Effector CD8-positive, alpha-beta T cell (primary cell): ENCODE measurements around the gene WIZ.

Experiments used
- DNase-seq: peaks from one replicate; lab custom pipeline; 2025; lab: John Stamatoyannopoulos, UW

Gene WIZ

GRCh38 chr19:15374105-15374651 is 75.6 kb downstream of the WIZ start:
- no peak for DNase-seq

DNA sequence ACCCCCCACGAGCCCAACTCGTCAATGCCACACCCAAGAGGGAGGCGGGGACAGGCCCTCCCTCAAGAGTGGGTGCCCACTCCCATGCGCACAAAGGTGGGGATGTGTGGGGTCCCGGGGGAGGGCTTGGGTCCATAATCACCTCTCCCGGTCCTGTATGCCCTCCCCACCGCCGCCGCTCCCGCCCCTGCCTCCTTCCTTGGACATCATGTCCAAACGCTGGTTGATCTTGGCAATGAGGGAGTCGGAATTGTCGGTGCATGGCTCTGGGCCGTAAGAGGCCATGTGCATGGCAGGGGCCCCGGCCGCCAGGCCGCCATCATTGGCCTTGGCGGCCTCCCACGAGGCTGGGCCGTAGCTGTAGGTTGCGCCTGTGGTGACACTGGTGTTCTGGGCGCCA is 76.1 kb downstream of the WIZ start:
- no peak for DNase-seq

GRCh38 chr19:15372891-15373301 is 76.9 kb downstream of the WIZ start:
- no peak for DNase-seq

- no peak for DNase-seq
Measured at GRCh38 chr19:15372470-15372869, 77.3 kb downstream of the WIZ start.

GRCh38 chr19:15371786-15372380 is 77.9 kb downstream of the WIZ start:
- DNase-seq, result no peak

DNA sequence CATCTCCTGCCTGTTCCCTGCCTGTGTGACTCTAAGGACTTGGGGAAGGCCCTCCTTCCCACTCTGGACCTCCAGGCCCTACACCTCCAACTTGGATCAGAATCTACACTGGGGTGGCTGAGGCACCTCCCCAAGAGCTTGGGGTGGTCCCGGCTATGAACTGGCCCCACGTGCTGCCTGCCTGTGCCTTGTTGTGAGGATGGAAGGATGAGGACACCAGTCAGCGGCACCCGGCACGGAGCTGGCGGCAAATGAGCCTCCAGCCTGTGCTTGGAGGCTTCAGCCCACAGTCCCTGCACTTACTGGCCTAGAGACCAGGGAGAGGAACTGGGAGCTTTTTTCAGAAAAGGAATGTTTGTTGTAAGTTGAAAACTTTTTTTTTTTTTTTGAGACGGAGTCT is 78.6 kb downstream of the WIZ start:
- no peak for DNase-seq
